NCI-H748 (cell line): ENCODE results near the gene CLPTM1L.
A peak's percentile ranks its signal among the peaks of the same experiment; 100 is the strongest.
"Not testable (repeated sequence)": the region's sequence is repeated elsewhere in the genome, so short reads cannot be mapped to it uniquely, and the experiment has no call there.

Experiments
- DNase-seq: peaks from one replicate; lab custom pipeline; 2025; ENCODE audit not compliant: unreplicated experiment; lab: John Stamatoyannopoulos, UW

The CLPTM1L gene

DNA sequence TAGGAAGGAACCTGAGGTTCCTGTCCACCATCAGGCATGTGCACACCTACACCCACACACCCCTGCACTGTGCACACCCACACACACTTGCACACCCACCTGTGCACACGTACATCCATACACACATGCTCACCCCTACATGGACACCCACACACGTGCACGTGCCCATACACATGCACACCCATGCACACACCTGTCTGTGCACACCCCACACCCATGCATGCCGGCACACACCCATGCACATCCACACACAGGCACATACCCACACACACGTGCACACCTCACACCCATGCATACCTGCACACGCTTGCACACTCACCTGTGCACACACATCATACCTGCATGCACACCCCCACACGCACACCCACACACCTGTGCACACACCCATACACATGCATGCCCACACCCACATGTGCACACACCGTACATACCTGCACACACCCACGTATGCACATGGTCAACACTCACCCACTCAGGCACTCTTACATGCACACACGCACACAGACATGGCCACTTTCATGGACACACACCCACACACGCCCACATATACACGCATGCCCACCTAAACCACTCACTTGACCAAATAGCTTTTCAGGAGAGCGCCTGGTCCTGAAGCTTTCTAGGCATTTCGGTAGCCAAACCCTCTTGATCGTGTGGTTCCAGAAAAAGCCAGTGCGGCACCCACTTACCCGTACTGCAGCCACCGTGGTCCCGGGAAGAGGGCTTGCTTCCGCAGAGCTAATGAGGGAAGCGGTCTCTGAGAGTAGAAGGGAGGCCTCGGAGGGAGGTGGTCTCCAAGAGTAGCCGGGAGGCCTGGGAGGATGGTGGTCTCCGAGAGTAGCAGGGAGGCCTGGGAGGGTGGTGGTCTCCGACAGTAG, 36.7 kb upstream of the CLPTM1L start:
- DNase-seq, result no peak

DNA sequence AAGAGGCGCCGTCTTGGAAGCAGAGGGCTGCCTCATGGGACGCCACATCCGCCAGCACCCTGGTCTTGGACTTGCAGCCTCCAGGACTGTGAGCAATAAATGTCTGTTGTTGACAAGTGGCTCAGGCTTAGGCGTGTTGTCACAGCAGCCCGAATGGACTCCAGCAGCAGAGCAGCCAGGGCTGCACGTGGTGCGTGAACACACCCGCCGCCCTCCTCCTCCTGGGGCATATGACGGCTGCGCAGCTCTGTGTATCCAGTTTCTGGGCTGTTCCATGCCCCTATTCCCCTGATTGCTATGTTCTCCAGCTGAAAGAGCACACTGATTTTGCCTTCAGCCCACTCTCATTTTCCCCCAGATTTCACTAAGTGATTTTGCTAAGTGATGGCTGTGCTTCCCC, 36.0 kb upstream of the CLPTM1L start:
- peak; percentile 60 for DNase-seq

DNA sequence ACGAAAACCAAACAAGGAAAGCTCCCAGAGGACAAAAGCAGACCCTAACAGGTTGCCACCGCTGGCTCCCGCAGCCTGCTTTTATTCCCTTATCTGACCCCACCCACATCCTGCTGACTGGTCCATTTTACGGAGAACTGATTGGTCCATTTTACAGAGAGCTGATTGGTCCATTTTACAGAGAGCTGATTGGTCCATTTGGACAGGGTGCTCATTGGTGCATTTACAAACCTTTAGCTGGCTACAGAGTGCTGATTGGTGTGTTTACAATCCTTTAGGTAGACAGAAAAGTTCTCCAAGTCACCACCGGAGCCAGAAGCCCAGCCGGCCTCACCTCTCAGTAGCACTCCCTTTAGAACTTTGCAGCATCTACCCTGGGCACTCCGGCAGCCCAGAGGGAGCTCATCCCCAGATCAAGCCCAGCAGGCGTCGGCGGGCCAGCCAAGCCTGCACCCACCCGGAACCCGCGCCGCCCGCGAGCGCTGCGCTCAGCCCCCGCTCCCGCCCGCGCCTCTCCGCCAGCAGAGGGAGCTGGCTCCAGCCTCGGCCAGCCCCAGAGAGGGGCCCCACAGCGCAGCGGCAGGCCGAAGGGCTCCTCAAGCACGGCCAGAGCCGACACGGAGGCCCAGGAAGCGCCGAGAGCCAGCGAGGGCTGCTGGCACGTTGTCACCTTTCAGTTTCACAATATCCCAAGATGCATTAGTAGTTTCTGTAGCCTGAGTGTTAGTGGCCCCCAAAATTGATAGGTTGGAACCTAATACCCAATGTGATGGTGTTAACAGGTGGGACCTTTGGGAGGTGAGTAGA, 35.3 kb upstream of the CLPTM1L start:
- peak; percentile 85 for DNase-seq

DNA sequence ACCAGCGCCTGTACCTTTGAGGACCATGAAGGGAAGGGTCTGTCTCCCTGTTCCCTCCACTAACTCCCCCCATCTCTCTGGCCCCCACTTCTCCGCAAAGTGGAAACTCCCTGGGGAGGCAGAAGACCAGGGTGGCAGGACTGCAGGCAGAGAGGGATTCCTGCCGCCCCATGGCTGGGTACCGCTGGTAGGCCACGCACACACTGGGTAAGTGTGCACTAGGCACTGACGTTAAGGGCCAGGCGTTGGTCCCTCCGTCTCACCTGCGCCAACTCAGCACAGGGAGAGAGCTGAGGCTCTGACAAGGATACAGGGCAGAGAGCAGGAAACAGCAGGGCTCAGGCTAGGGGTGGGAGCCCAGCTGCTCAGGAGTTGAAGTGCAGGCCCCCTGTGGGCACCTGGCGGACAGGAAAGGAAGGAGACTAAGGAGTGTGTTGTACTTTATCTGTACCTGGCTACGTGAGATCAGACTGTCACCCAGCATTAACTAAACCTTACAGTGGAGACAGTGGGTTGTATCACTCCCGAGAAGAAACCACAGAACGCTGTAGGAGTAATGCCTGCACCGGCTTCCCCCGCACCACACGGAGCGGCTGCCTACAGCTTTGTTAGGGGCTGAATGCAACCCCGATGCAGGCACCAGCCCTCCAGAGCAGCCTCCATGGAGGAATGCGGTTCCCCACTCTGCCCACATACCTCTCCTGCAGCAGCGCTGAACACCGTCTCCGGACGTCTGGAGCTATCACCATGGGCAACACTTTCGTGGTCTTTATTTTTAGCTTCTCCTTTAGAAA, 34.2 kb upstream of the CLPTM1L start:
- DNase-seq, result peak; percentile 47

DNA sequence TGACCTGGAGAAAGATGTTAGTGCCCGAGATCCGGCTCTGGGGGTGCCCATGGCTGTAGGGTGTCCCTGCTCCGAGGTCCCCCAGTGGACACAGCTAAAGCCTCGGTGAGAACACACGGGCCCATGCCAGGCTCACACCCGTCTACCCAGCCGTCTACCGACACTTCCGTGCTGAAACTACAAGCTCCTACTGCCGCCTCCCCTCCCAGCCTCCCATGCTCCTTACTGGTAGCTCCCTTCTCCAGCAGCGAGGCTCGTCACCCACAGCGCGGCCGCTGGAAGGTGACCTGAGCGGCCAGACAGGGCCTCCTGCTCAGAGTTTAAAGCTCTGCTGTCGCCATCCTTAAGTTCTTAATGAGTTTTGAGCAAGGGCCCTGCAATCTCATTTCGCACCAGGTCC, 33.2 kb upstream of the CLPTM1L start:
- DNase-seq, result no peak

DNA sequence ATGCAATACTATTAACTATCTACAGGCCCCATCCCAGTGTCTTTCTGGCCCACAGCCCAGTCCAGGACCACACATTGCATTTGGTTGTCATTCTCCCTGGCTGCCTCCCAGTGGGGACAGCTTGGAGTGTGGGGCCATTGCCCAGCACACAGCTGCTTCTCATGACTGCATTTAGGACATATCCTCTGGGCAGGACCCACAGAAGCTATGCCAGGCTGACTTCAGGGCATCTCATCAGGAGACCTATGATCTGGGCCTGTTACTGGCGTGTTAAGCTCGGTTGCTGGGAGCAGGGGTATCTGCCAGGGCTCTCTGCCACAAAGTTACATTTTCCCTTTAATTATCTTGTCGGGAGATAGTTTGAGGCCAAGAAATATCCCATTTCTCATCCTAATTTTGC, 32.1 kb upstream of the CLPTM1L start:
- DNase-seq, result no peak

DNA sequence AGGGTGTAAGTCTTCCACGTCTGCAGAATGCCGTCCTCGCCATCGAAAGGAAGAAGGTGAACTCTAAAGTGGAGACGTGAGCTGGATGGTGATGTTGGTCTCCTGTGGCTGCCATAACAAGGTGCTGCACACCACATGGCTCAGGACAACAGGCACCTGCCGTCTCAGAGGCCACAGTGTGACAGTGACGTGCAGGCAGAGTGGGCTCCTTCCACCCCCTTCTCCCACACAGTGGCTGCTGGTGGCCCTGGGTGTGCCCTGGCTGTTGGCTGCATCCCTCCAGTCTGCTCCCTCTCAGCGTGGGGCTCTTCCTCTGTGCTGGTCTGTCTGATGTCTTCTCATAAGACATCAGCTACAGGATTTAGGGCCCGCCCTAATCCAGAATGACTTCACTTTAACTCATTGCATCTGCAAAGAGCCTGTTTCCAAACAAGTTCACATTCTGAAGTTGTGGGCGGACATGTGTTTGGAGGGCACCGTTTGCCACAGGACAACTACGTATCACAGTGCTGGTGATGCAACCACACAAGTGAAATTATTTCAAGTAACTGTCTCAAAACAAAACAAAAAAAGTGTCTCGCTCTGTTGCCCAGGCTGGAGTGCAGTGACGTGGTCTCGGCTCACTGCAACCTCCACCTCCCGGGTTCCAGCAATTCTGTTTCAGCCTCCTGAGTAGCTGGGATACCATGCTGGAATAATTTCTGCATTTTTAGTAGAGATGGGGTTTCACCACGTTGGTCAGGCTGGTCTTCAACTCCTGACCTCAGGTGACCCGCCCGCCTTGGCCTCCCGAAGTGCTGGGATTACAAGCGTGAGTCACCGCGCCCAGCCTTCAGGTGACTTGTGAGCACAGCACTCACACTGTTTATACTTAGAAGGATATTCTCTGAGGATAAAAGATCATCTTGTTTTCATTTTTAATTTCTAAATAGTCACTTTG, 31.2 kb upstream of the CLPTM1L start:
- DNase-seq, result no peak

DNA sequence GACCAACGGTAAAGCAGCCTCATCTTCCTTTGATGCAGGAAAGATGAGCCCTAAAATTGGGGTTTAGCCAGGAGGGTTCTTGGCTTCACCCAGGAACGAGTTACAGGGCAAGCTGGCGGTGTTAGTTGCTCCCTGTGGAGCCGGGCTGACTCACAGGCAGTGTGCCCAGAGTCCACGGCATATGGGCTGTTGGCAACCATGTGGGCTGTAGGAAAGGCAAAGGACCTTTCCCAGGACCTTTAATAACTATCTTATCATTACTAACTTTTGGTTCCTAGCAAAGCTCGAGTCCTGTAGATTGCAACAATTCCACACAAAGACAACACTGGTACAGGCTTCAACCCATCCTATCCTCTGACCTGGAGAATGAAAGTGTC, 29.8 kb upstream of the CLPTM1L start:
- DNase-seq, result no peak

DNA sequence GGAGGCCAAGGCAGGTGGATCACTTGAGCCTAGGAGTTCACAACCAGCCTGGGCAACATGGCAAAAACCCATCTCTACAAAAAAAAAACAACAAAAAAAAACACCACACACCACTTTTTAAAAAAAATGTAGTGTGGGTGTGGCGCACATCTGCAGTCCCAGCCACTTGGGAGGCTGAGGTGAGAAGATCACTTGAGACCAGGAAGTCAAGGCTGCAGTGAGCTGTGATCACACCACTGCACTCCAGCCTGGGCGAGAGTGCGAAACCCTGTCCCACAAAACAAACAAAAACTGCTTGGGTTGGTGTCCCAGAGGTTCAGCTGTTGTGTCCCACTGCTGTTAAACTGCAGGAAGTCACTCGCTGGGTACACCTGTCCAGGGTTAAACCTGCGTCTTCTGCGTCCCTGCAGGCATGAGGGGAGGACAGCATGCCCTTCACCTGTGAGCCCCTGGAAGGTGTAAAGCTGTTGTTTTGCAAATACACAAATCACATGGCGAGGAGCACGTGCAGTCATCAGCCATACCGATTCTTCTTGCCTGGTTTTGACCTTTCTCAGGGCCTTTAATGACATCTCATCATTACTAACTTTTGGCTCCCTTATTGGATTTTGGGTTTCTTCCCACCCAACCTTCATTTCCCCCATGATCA, 29.3 kb upstream of the CLPTM1L start:
- DNase-seq, result no peak

DNA sequence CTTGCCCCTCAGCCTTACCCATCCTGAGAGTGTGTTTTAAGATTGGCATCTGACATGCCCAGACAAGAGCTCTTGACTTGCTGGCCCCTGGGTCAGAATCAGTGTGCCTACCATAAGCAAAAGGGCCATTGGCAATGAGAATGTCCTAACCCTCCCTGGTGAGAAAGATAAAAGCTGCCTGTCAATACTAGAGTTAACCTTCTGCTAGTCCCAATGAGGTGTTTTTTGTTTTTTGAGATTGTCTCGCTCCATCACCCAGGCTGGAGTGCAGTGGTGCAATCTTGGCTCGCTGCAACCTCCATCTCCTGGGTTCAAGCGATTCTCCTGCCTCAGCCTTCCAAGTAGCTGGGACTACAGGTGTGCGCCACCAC, 27.1 kb upstream of the CLPTM1L start:
- not testable (repeated sequence) for DNase-seq

DNA sequence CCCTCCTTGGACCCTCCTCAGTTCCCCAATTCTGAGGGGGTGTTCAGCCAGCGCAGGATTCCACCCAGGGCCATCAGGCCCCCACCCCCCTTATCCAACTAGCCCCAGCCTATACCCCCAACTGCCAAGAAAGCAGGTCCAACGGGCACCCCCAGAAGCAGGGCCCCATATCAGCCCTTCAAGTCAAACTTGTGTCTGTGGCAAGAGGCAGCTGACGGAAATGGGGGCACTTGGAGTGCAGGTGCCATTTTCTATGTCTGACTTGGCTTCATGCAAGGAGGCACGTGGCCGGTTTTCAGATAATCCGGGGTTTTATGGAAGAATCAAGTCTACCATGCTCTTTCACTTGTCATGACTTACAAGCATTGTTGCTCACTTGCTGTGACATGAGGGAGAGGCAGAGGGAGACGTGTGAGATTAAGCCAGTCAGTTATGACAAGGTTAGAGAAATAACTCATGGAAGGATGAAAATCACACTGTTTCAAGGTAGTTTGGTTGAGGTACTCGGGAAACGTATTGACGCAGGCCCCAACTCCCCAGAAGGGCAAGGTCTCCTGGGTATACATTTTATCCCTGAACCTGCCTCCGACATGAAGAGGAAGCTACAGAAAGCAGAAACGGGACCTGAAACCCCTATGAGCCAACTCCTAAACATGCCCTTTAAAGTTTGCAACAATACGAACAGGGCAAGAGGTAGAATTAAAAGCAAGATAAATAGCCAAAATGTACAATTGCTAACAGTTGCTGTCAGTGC, 26.5 kb upstream of the CLPTM1L start:
- no peak for DNase-seq

DNA sequence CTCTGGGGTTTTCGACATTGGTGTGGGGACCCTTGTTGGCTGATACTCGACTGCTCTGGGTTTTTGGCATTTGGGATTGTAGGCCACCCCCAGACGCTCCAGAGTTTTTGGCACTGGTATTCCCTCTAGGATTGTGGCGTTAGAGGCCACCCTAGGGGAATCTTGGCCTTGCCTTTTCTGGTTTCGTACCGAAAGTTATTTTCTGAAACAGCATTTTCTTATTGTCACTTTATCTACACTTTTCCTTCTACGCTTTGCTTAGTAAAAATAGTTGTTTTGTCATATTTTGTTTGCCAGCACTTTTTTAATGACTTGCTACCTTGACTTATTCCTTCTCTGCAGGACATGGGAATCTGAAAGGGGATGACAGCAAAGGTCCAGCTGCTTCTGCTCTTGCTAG, 25.1 kb upstream of the CLPTM1L start:
- DNase-seq, result no peak

DNA sequence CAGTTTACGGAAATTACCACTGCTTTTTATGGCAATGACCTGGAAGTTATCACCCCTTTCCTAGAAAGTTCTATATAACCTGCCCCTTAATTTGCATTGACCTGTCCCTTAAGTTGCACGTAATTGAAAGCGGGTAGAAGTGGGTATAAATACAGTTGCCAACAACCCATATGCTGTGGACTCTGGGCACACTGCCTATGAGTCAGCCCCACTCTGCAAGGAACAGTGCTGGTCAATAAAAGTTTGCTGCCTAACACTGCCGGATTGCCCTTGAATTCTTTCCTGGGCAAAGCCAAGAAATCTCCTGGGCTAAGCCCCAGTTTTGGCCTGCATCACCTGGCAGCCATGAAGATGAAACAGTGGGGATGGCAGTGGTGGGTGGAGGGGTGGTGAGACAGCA, 23.9 kb upstream of the CLPTM1L start:
- DNase-seq, result no peak

DNA sequence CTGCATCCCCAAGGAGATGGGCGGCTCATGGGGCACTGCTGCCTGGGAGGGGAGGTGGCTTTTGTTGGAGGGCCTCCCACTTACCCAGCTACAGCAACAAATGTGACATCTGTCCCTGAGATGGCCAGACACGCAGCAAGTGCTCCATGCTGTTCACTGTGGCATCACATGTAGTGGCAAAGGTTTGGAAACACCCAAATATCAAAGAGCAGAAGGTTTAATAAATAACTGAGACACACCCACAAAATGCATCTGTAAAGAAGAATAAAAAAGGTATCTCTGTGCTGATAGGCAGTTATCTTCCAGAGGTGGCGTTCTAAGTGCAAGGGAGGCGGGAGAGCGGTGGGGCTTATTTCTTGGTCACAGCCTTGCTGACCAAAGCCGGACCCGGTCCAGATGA, 23.3 kb upstream of the CLPTM1L start:
- no peak for DNase-seq

DNA sequence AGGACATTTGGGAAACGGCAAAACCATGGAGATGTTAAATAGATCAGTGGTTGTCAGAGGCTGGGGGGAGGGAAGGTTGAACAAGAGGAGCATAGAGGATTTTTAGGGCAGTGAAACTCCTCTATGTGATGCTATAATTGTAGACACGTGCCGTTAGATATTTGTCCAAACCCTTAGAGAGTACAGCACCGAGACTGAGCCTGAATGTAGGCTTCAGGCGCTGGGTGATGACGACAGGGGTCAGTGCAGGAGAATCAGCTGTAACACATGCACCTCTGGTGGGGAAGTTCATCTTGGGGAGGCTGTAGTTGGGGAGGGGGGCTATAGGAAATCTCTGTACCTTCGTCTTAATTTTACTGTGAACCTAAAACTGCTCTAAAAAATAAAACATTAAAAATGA, 22.2 kb upstream of the CLPTM1L start:
- DNase-seq, result no peak

DNA sequence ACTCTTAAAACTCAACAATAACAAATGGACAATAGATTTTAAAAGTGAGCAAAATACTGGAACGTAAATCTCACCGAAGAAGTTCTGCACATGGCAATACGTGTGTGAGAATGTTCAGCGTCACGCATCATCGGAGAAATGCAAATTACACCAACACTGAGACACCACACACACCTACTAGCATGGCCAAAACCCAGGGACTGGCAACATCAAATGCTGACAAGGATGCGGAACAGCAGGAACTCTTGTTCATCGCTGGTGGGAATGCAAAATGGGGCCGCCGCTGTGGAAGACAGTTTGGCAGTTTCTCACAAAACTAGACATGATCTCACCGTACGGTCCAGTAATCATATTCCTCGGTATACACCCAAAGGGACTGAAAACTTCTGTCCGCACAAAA, 21.6 kb upstream of the CLPTM1L start:
- no peak for DNase-seq

DNA sequence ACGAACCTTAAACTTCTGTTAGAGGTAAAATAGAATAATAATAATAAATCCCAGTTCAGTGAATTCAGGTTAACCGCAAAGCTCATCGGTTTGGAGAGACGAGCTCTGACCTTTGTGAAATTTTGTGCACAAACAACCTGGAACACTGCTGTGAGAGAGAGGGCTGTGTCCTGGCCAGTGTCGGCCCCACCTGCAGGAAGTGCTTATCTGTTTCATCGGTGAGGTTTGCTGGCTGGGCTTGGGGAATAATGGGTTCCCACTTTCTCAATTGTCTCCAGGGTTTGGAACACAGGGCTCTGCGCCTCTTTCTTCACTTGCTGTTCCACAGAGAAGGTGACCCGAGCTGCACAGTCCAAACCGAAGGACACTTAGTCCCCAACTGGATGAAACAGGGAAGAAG, 19.3 kb upstream of the CLPTM1L start:
- DNase-seq, result no peak

DNA sequence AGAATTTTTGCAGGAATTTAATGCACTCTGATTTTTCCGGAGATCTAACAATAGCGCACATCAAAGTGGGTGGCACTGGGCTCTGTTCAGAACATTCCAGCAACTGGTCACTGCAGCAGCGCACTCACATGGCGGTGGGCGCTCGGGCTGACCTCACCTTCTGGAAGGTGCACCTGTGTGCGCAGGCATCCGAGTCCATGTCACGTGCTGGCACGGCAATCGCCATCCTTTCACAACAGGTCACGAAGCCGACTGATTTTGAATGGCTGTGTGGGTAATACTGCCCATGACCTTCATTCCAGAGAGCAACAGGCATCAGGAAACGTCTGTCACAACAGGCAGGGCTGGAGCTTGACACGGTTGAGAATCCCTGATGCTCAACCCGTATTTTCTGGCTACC, 18.7 kb upstream of the CLPTM1L start:
- no peak for DNase-seq

DNA sequence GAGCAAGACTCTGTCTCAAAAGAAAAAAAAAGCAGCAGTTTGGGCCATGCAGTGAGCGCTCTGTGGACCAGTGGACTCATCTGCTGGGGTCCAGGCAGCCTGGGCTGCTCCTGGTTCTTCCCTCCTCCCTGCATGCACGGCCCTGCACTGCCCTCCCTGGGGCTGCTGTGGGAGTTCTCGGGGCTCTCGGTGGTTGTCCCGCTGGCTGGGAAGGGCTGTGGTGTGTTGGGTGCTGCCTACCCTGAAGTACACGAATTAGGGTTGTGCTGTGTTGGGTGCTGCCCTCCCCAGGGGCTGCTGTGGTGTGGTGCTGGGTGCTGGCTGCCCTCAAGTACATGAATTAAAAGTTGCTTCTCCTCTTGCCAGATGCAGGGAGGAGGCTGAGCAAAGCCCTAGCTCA, 18.3 kb upstream of the CLPTM1L start:
- no peak for DNase-seq
